ENCODE data around the gene RABGAP1.

The RABGAP1 gene

GRCh38 chr9:123046406-123047195, 105.8 kb downstream of the RABGAP1 start:
- DNase-seq = no peak

GRCh38 chr9:123048748-123049147, 107.9 kb downstream of the RABGAP1 start:
- no peak for DNase-seq

GRCh38 chr9:123049589-123050222, 108.9 kb downstream of the RABGAP1 start:
- DNase-seq = no peak

GRCh38 chr9:123053046-123053445, 112.2 kb downstream of the RABGAP1 start:
- DNase-seq = no peak

- no peak for DNase-seq
These were observed 112.9 kb downstream of the RABGAP1 start for GRCh38 chr9:123053711-123054110.

- DNase-seq = no peak
These were observed 118.0 kb downstream of the RABGAP1 start for GRCh38 chr9:123058834-123059233.

GRCh38 chr9:123059472-123060220, 118.8 kb downstream of the RABGAP1 start:
- DNase-seq = no peak

- DNase-seq = no peak
These were observed 120.4 kb downstream of the RABGAP1 start for GRCh38 chr9:123061216-123061615.

- no peak for DNase-seq
These were observed 121.7 kb downstream of the RABGAP1 start for GRCh38 chr9:123062351-123063176.

GRCh38 chr9:123063177-123063598, 122.4 kb downstream of the RABGAP1 start:
- DNase-seq = no peak

- DNase-seq = no peak
These were observed 123.1 kb downstream of the RABGAP1 start for GRCh38 chr9:123063896-123064295.

GRCh38 chr9:123064716-123065115, 123.9 kb downstream of the RABGAP1 start:
- no peak for DNase-seq

GRCh38 chr9:123065196-123065595, 124.4 kb downstream of the RABGAP1 start:
- DNase-seq = no peak

- DNase-seq = no peak
These were observed 126.3 kb downstream of the RABGAP1 start for GRCh38 chr9:123067136-123067535.

GRCh38 chr9:123069010-123069481, 128.2 kb downstream of the RABGAP1 start:
- no peak for DNase-seq

GRCh38 chr9:123070198-123070597, 129.4 kb downstream of the RABGAP1 start:
- DNase-seq = no peak

- DNase-seq = no peak
These were observed 131.7 kb downstream of the RABGAP1 start for GRCh38 chr9:123072407-123072995.

- DNase-seq = no peak
These were observed 132.6 kb downstream of the RABGAP1 start for GRCh38 chr9:123073441-123073840.

GRCh38 chr9:123073991-123074422, 133.2 kb downstream of the RABGAP1 start:
- no peak for DNase-seq

- no peak for DNase-seq
These were observed 133.8 kb downstream of the RABGAP1 start for GRCh38 chr9:123074628-123075027.

GRCh38 chr9:123080444-123080843, 139.6 kb downstream of the RABGAP1 start:
- DNase-seq = no peak

- DNase-seq = peak; percentile 19
These were observed 141.0 kb downstream of the RABGAP1 start for GRCh38 chr9:123081824-123082223.

Measured in right kidney (tissue), 1 donor.